ENCODE data around the gene WDFY4.

The WDFY4 gene

DNA sequence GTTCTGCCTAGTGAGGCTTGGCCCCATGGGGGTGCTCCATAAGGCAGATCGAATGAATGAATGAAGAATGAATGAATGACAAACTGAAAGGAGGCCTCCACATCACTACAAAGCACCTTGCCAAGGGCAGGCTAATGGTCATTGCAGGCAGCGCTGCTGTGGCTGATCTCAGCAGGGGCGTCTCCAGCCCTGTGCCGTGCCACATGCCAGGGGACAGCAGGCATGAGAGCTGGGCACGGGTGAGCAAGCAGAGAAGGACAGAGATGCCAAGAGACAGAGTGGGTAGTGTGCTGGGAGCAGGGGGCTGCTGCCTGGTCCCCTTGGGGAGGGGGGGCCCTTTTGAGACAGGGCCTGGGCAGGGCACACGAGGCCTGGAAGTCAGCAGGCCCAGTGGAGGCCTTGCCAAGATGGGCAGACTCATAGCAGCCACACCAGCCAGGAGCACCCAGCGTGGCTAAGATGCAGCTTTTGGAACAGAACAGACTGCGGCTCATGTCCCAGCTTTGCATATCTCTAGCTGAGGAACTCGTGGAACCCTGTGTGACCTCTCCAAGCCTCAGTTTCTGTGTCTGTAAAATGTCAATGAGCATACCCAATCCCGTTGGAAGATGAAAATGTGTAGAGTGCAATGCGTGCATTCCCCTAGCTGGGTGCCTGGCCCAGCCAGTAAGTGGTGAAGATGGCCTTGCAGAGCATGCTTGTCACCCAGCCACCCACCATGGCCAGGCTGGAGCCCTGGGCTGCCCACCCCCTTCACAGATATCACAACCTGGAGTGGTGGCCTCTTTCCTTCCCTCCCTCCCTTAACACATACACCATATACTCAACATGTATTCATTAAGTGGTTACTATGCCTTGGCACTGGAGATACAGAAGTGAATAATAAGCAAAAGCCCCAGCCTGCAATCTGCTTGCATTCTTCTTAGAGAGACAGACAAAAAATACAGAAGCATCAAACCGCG is 316.0 kb downstream of the WDFY4 start:
- DNase-seq: no peak

DNA sequence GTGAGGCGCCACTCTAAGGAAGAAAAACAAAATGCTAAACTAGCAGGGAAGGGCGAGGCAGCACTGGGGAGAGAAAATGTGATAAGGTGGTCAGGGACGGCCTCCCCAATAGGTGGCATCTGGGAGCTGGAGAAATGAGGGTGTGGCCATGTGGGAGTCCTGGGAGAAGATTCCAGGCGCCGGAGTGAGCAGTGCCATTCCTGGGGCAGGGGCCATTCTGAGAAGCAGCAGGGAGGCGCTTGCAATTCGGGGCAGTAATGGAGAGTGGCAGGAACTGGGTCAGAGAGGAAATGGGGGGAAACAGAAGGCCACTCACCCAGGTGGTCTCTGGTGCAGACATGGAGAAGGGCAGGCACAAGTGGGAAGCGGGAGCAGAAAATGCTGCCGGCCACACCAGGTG is 316.7 kb downstream of the WDFY4 start:
- no peak for DNase-seq

DNA sequence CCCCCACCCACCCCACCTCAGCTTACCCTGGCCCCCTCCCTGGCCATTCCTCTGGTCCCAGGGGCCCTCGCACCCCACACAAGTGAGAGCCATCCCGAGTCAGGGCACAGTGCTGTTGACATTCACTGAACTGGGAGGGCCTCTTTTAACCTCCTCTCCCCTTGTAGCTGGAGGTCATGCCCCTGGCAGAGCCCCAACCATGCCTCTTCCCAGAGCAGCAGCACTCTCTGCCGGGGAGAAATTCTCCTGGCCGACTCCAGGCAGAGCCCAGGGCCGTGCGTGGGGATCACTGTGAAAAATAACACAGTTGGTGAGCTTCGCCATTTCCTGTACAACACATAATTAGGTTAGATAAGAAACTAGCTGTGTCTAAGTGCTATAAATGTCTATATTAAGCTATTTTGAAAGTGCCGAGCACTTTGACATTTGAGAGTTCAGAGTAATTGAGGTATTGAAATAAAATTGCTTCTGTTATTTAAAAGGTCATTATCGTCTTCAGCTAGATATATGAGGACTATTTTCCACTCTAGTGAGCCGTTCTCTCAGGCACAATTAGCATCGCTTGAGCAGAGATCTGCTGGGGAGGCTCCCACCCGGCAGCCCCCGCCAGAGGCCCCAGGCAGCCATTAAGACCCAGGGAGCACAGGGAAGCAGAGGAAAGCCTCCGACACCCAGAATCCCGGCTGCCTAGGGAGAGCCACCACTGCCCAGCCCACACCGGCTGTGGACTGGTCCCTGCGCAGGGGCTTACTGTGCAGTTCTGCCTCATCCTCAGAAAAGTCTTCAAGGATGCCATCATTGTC is 317.4 kb downstream of the WDFY4 start:
- no peak for DNase-seq

DNA sequence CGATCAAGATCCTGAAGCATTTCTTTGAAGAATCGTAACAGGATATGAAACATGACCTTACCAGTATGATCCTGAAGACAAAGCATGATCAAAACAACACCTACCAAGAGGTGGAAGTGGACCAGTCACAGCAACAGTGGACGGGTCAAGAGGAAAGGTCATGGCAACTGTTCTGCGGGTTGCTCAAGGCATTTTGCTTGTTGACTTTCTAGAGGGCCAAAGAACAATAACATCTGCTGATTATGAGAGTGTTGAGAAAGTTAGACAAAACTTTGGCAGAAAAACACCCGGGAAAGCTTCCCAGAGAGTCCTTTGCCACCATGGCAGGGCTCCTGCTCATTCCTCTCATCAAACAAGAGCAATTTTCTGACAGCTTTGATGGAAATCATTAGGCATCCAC is 320.6 kb downstream of the WDFY4 start:
- no peak for DNase-seq

DNA sequence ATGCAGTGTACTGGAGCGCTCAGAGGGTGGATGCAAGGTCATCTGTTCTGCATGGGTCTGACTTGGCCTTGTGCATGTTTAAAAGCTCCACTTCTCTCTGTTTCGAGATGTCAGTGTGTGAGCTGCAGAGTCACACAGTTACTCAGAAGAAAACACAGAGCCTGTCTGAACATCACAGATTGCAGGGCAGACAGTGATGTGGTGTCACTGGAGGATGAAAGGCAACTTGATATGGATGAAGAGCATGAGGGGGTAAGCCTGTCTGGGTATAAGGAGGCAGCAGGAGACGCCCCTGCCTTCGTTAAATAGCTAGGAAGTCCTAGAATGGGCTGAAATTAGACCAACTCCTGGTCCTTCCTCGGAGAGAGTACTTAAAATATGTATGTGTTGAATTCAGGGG is 322.5 kb downstream of the WDFY4 start:
- no peak for DNase-seq

DNA sequence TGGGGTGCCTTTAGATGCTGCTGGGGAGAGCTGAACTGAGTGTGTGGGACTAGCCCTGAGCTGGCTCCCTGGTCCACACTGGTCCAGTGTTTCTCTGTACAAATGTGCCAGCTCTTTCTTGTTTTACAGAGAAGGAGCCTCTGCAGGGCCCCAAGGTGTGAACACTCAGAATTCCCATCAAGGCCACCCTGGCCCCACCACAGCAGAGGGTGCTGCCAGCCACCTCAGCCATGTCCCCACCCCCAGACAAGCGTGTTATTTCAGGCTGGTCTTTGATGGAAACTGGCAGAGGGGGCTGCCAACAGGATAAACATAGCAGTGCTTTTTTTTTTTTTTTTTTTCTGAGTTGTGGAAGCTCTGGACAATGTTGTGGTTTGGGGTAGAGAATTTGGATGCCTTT is 323.4 kb downstream of the WDFY4 start:
- no peak for DNase-seq

DNA sequence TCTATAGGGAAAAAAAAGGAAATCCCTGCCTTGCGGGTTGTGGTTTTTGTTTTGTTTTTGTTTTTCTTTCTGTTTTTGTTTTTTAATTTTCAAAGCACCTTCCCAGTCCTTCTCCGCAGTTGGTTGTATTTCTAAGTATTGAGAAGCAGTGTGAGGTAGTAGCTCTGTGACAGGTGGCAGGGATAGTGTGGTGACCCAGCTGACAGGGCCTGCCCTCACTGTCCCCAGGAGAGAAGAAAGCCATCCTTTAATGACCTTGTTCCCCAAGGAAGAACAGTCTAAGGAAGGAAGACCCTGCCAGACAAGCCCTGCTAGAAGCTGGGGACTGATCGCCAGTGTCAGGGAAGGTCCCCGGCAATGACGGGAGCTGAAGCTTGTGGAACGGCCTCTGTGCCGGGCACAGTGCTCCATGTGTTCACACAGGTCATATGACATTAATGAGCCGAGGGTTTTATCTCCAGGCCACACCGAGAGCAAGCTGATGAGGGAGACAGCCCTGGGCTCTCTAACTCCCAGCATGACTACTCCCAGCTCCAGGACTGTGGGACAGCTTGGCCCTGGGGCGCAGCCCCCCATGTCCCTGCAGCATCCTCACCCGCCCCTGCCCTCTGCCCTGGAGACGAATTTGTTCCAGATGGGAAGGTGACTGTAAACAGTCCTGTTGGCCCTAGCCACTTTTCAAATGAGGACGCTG is 324.0 kb downstream of the WDFY4 start:
- no peak for DNase-seq

DNA sequence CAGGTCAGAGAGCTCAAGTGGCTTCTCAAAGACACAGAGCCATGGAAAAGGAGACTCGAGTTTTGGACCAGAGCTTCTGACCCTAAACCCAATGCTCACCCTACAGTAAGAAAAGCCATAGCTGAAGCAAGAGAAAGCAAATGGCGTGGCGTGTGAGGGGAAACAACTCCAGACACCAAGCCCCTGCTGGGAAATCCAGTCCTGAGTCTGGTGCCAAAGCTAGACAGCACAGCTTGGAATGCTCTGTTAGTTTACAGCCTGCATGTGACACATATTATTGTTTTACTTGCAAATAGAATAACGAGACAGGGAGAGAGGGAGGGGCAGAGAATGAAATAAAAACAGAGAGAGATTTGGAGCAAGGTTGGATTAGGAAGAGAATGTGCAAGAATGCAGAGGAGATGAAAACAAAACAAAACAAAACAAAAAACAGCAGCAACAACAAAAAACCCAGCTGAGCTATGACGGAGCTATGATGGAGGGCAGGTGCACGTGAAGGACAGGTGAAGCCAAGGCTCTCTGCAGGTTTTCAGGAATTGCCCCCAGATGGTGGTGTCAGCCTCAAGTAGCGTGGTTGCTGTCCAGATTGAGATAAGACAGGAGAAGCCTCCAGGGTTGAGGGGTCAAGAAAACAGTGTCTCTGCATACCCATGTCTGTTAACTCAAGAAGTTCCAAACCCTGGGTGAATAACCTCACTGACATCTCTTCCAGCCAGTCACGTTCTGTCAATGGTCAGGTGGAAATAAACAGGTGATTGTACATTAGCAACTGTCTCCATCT is 324.7 kb downstream of the WDFY4 start:
- no peak for DNase-seq

DNA sequence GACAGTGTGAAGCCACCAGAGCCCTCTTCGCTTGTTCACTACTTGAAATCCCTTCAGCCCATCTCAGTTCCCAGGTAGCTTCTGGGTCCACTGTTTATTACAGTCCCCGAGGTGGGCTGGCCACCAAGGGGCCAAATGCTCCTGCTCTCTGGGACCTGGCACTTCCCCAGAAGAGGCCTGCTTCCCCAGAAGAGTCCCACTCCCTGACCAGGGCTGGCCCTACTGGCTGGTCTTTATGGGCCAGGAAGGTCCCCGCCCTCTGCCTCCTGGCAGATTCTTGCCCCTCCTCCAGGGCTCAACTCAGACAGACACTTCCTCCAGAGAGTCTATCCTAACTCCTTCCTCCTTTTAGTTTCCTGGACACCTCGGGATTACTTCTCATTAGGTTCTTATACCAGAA is 325.6 kb downstream of the WDFY4 start:
- DNase-seq: no peak

DNA sequence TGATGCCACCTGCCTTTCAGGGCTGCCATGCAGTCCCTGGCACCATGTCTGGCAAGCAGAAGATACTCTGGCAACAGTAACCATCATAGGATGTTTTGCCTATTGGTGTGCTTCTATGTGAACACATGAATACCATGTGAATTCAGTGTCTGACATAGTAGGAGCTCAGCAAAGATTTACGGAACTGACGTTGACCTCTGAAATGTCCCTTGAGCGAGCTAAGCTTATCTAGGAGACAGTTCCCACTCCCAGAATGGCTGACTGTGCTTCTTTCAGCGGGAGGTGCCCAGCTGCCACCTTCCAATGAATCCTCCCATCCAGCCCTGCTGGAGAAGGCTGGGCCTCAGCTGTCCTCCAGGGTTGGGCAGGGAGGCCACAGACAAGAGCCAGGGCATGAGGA is 326.2 kb downstream of the WDFY4 start:
- DNase-seq: no peak

DNA sequence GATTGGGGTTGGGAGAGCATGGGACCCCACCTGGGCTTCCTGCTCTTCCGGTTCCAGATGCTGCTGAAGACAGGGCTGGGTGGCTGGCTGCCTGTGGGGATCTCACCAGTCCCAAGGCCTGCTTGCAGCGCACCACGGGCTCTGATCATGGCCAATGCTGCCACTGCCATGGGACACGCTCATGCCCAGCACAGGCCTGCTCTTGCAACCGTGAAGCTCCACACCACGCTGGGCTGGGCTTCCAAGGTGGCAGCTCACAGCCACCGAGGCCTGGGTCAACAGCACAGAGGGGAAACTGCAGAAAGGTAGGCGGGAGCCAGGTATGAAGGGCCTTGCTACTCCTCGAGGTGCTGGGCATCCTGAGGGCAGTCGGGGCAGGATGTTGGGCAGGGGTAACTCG is 327.1 kb downstream of the WDFY4 start:
- DNase-seq: no peak

DNA sequence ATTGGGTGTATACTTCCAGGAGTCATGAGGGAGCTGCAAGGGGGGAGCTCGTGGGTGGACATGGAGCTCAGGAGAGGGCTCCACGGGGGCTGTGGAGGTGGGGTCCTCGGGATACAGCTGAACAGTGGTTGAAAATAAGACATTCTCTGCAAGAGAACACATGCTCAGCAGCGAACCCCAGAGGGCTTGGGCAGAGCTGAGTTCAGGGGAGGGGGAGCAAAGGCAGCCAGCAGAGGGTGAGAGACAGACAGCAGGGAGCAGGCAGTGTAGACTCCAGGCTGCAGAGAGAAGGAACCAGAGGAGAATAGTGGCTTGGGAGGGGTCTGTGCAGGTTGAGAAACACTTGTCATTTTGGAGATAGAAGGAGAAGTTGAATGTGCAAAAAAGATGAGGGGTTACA is 327.9 kb downstream of the WDFY4 start:
- DNase-seq: no peak

DNA sequence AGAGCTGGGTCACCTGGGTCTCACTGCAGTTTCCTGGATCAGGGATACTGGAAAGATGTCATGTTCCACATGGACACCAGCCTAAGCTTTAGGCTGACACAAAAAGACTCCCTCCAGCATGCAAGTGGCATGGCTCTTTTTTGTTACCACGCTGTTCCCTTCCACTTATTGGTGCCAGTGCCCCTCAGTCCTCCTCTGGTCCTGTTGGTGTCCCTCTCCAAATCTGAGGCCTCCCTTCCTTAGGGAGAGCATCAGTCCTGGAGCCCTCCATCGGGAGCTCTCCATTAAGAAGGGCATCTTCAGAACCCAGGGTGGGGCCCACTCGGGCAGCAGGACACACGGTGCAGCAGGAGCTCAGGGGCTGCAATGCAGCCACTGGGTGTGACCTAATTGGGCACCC is 331.0 kb downstream of the WDFY4 start:
- DNase-seq: no peak

DNA sequence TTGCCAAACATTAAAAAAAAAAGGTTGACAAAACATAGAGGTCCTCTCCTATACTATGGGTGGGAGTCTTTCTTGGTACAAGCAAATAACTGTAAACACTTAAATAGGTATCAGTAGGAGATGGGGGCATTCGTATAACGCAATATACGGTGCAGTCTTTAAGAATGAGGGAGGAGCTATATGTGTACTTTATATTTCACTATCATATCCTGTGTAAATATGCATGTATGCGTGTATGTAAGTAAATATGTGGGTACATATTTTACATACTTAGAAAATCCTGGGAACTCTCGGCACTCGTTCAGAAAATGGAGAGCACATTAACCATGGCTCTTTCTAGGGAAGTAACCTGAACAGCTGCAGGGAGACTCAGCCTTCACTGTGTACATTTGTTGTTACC is 337.0 kb downstream of the WDFY4 start:
- DNase-seq: no peak

DNA sequence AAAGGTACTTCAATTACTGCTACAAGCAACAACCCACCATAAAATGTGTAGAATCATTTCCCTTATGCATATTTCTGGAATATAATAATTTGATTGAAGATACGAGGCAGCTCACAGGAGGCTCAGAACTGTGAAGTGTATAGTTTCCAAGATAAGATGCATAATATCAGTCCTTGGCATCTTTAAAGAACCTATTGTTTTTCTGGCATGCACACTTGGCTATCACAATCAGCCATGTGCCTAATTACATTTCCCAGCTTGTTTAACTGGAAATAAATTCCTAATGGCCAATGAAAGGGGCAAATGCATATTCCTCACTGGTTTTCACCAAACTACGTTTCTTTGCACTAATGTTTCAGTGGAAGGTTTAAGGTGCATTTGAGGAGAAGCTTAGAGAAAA is 338.4 kb downstream of the WDFY4 start:
- no peak for DNase-seq

DNA sequence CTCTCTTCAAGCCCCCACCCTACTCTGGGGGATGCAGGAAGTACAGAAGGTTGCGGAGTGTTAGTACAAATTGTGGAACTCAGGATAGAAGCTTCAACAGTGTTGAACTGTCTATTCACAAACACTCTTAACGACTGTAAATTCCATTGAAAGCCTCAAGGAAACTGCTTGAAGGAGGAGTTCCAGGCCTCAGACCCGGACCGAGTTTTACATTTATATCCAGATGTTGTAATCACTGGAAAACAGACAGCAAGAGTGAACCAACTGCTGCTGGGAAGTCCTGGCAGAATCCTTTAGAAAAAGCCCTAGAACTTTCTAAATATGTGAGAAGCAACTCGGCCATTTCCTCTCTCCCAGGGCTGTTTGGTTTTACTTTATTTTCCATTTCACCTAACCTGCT is 339.1 kb downstream of the WDFY4 start:
- DNase-seq: no peak

DNA sequence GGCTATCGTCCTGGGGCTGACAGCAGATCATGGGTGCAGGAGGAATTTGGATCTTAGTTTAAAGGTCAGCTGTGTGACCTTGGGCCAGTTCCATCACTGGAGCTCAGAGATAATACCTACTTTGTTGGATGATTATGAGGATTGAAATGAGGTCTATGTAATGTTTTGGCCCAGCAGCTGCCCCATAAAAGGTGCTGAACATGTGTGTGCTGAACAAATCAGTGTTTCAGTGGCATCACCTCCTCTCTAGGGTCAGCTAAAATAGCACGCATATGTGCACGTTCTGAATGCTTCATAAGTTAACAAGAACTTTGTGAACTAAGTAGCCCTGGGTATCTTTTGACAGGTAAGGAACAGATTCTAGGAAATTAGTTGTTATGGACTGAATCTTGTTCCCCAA is 339.8 kb downstream of the WDFY4 start:
- DNase-seq: no peak

DNA sequence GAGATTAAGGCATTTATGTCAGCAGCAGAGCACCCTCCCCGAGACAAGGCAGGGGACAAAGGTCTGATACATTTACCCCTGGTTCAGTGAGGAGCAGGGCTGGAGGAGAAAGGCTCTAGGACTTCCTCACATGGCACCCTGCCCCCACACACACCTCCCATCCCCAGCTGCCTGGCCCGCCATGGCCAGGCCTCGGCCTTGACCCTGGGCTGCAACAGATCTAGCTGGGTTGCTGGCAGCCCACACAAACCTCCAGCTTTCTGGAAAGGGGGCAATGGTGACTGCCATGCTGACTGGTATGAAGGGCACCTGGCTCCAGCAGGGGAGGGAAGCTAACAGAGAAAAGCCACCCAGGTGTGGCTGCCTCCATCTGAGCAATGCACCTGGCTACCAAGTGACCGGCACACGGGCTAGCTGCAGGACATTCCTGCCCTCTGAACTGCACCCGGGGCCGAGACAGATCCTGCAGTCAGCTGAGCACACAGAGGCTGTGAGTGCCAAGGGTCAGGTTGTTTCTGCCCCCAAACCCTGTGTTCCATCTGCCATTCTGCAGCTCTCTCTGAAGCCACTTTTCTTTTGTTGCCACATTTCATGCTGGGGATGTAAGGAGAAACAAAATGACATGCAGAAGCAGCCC is 340.8 kb downstream of the WDFY4 start:
- DNase-seq: no peak

DNA sequence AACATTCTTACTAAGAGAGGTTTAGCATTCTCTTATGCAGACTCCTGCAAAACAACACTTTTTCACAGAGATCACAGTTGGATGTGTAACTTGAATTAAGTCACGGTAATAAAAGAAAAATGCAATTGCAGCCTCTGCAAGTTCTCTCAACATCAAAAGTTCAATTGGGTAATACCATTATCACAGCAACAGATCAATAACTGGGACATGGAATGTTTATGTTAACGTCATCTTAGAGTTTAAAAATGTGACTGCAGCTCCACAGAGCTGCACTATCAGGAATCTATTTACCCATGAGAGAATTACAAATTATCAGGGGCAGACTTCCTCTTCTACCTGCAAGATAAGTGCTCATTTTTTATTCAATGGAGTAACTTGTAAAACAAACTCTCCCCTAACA is 344.0 kb downstream of the WDFY4 start:
- no peak for DNase-seq

DNA sequence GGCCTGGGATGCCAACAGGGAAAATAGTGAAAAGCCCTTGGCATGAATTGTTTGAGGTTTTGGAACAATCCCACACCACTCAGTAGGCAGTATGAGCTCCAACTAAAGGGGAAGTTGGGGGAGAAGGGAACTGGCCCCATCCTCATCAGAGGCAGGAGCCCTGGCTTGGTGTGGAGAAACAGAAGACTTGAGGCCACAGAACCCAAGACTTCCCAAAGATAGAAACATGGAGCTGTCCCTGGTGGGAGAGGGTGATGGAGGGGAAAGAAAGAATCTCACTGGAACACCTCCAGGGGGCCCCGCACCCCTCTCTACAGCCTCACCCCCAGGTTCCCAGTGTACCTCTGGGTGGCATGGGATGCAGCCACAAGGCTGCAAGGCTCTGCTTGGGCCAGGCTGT is 345.0 kb downstream of the WDFY4 start:
- no peak for DNase-seq

Measured in CD4-positive, alpha-beta T cell treated with Interleukin-17A for 1 hour (primary cell).